B cell (primary cell): ENCODE results near the gene ZBTB11. TPM values are rescaled to one million over a fixed set of nuclear protein-coding genes. Genes with fewer than 3 reads are reported as not detected.

Experiments used
- ATAC-seq: fragments of 200-7000 bp; cut with Tn5 transposase; one replicate; pipeline ENCODE4 v1.10.0; 2021; ENCODE audit warnings: low read depth, mild to moderate bottlenecking, moderate number of reproducible peaks, moderate library complexity
- CTCF ChIA-PET: fragments of 350-600 bp; sonication (Branson Sonifier 250); formaldehyde crosslinking; loops from one replicate; lab custom pipeline; 2021; ENCODE audit warnings: antibody characterized with exemption, inconsistent platforms; lab: Charles Lee
- POLR2A ChIA-PET: fragments of 350-600 bp; sonication (Branson Sonifier 250); formaldehyde crosslinking; loops from one replicate; lab custom pipeline; 2021; ENCODE audit warnings: antibody characterized with exemption; lab: Charles Lee
- DNase-seq: peaks from one replicate; pipeline ENCODE4 v3.0.0; 2013
- H2AFZ ChIP-seq: 2 replicates; pipeline ENCODE4 v1.6.1; 2012; ENCODE audit warnings: mild to moderate bottlenecking, low read depth, low read length; ENCODE audit not compliant: insufficient read depth, poor library complexity, severe bottlenecking
- H3K27ac ChIP-seq, 2 donors: 1 replicate in 1 of 2; 2 replicates in 1 of 2; pipeline ENCODE4 v1.5.1; 2012 to 2013; ENCODE audit warnings: low read length in 2 of 2, mild to moderate bottlenecking in 2 of 2, moderate library complexity in 1 of 2
- H3K27me3 ChIP-seq, 4 experiments: fragments of 200-600 bp in 1 of 4; sonication (generic) in 1 of 4; replicated peaks in 1 of 4; 1 replicate in 2 of 4; 2 replicates in 2 of 4; pipeline versions ENCODE4 v1.6.1 to v1.7.0; 2013 to 2016; ENCODE audit warnings: low read length in 3 of 4, mild to moderate bottlenecking in 2 of 4, mixed read lengths in 1 of 4, moderate library complexity in 1 of 4; ENCODE audit not compliant: insufficient read depth in 4 of 4, control insufficient read depth in 3 of 4; ENCODE audit errors: control extremely low read depth in 1 of 4
- H3K36me3 ChIP-seq, 2 experiments: replicated peaks in 1 of 2; 1 replicate in 1 of 2; 2 replicates in 1 of 2; pipeline versions ENCODE4 v1.6.1 to v1.7.1; 2013; ENCODE audit warnings: low read length in 1 of 2; ENCODE audit not compliant: insufficient read depth in 2 of 2, control insufficient read depth in 1 of 2; ENCODE audit errors: control extremely low read depth in 1 of 2, extremely low read depth in 1 of 2
- H3K4me1 ChIP-seq, 2 donors: fragments of 200-600 bp in 1 of 2; sonication (generic) in 1 of 2; 1 replicate in 1 of 2; 2 replicates in 1 of 2; pipeline versions ENCODE4 v1.5.1 to v1.6.1; 2013 to 2017; ENCODE audit warnings: low read length in 2 of 2; ENCODE audit not compliant: control insufficient read depth in 2 of 2, insufficient read depth in 2 of 2
- H3K4me2 ChIP-seq: replicated peaks from 2 replicates; pipeline ENCODE3; 2012; ENCODE audit warnings: mild to moderate bottlenecking, low read depth, low read length; ENCODE audit not compliant: poor library complexity, severe bottlenecking
- H3K4me3 ChIP-seq, 5 experiments: fragments of 200-600 bp in 1 of 5; sonication (generic) in 1 of 5; 1 replicate in 3 of 5; 2 replicates in 2 of 5; pipeline versions ENCODE4 v1.5.1 to v1.7.0; 2011 to 2016; ENCODE audit warnings: low read length in 4 of 5, mild to moderate bottlenecking in 4 of 5, low read depth in 2 of 5, control low read depth in 1 of 5, moderate library complexity in 1 of 5; ENCODE audit not compliant: insufficient read depth in 1 of 5; ENCODE audit errors: control extremely low read depth in 1 of 5, extremely low read depth in 1 of 5
- H3K79me2 ChIP-seq: fragments of 200-600 bp; sonication (generic); one replicate; pipeline ENCODE4 v1.6.0; 2016; ENCODE audit warnings: low read length; ENCODE audit not compliant: control insufficient read depth, insufficient read depth
- H3K9ac ChIP-seq: fragments of 200-600 bp; sonication (generic); 2 replicates; pipeline ENCODE4 v1.6.1; 2017; ENCODE audit warnings: mild to moderate bottlenecking, low read length, moderate library complexity
- H3K9me3 ChIP-seq, 3 donors: one replicate each; pipeline versions ENCODE4 v1.6.1 to v1.7.1; 2013; ENCODE audit warnings: low read length in 2 of 3; ENCODE audit not compliant: control insufficient read depth in 2 of 3, insufficient read depth in 1 of 3; ENCODE audit errors: control extremely low read depth in 1 of 3
- H4K20me1 ChIP-seq: 2 replicates; pipeline ENCODE4 v1.6.0; 2012; ENCODE audit warnings: mild to moderate bottlenecking, low read length; ENCODE audit not compliant: insufficient read depth, control insufficient read depth, poor library complexity, severe bottlenecking
- H3K27ac Mint-ChIP-seq: one replicate; pipeline ENCODE4 v1.8.0; 2021; ENCODE audit warnings: mixed read lengths
- H3K27me3 Mint-ChIP-seq: one replicate; pipeline ENCODE4 v1.8.0; 2021; ENCODE audit warnings: mixed read lengths
- H3K4me1 Mint-ChIP-seq: one replicate; pipeline ENCODE4 v1.8.0; 2021; ENCODE audit warnings: mixed read lengths
- H3K4me3 Mint-ChIP-seq: one replicate; pipeline ENCODE4 v1.8.0; 2021; ENCODE audit warnings: mixed read lengths
- H3K9me3 Mint-ChIP-seq: one replicate; pipeline ENCODE4 v1.8.0; 2022; ENCODE audit warnings: mixed read lengths; ENCODE audit not compliant: insufficient read depth
- CTCF ChIP-seq: fragments of 200-600 bp; IDR thresholded peaks from one replicate; pipeline ENCODE4 v1.8.0; 2022; ENCODE audit warnings: antibody characterized with exemption, mild to moderate bottlenecking
- EZH2 ChIP-seq: IDR thresholded peaks from 2 replicates; pipeline ENCODE4 v1.6.1; 2012; ENCODE audit warnings: borderline replicate concordance, low read depth, mild to moderate bottlenecking, moderate library complexity, low read length; ENCODE audit not compliant: insufficient read depth, poor library complexity, severe bottlenecking
- WGBS: methylation state at CpG from one replicate; pipeline ENCODE4 v1.1.5; 2013; ENCODE audit warnings: missing lambda C conversion rate; ENCODE audit not compliant: insufficient coverage; 5-methylcytosine and 5-hydroxymethylcytosine counted together
- intact Hi-C: fragments of 100-400 bp; cut with micrococcal nuclease; formaldehyde crosslinking; loops from one replicate; pipeline ENCODE4 v1.10.0; 2022
- polyA plus RNA-seq: library from polyadenylated mRNA; depleted of rRNA; stranded (reverse); fragments of >200 nt; gene quantifications from 2 replicates; pipeline ENCODE4 v1.2.3, GENCODE V29; 2012
- total RNA-seq, 2 donors: library from RNA; stranded (reverse); fragments of 120-200 nt in 1 of 2; gene quantifications; 1 replicate in 1 of 2; 2 replicates in 1 of 2; pipeline versions ENCODE4 v1.2.3 to v1.2.4, GENCODE V29; 2013 to 2022

Gene ZBTB11
- total and polyA plus RNA-seq, 2 donors (not counting 1 experiment from before 2014, with no cell fraction given) = 16.3 to 42.6 TPM

- intact Hi-C loops = no loop called here
- WGBS = no CpG with 5 or more reads among the region's 1 CpG
Observed at GRCh38 chr3:101631098-101631796, 45.7 kb downstream of the ZBTB11 start.

More at GRCh38 chr3:101631098-101631796, 45.7 kb downstream of the ZBTB11 start:
- H3K9me3 Mint-ChIP-seq = no peaks in the 10 kb centered on the region
- no peak for TF ChIP-seq EZH2
- TF ChIP-seq CTCF = no peak
- Histone ChIP-seq H3K79me2 (no peaks in the 10 kb centered on the region), H3K9ac (no peak overlapping the region), H3K9me3 (no peaks in the 10 kb centered on the region), H3K27ac (no peak overlapping the region), H3K4me2 (no peak overlapping the region), H3K4me1 (peaks cover 2 to 4% of the 10 kb centered on the region in 2 donors), H2AFZ (no peak overlapping the region), H4K20me1 (no peaks in the 10 kb centered on the region), H3K36me3 (no peaks in the 10 kb centered on the region), H3K4me3 (no peak overlapping the region), H3K27me3 (no peaks in the 10 kb centered on the region)
- no peak overlapping the region for H3K4me3 Mint-ChIP-seq
- no peak for ATAC-seq
- H3K4me1 Mint-ChIP-seq = peaks cover 1% of the 10 kb centered on the region
- H3K27ac Mint-ChIP-seq = no peak overlapping the region
- no peak for DNase-seq
- ChIA-PET CTCF (no interaction called here), POLR2A (no interaction called here)
- H3K27me3 Mint-ChIP-seq = no peaks in the 10 kb centered on the region
